GM12891 (cell line): ENCODE measurements around the gene RAB1B.
A peak's percentile ranks its signal among the peaks of the same experiment; 100 is the strongest.

ENCODE experiments used
- DNase-seq: peaks from one replicate; pipeline ENCODE4 v3.0.0; 2011; ENCODE audit warnings: low spot score; ENCODE audit not compliant: insufficient read length
- FAIRE-seq: peaks from 2 replicates; lab custom pipeline; 2011; peaks lifted over from hg19 to GRCh38; lab: Jason Lieb, UNC
- PAX5 ChIP-seq: IDR thresholded peaks from 2 replicates; pipeline ENCODE4 v1.6.1; 2011; ENCODE audit warnings: low read length, moderate library complexity, mild to moderate bottlenecking; ENCODE audit not compliant: insufficient read depth, severe bottlenecking
- POLR2A ChIP-seq: IDR thresholded peaks from 2 replicates; pipeline ENCODE4 v1.6.1; 2011; ENCODE audit warnings: low read depth, low read length, control low read depth
- POLR2AphosphoS5 ChIP-seq: IDR thresholded peaks from 2 replicates; pipeline ENCODE4 v1.6.1; 2011; ENCODE audit warnings: low read depth, low read length, control low read depth
- POU2F2 ChIP-seq: IDR thresholded peaks from 2 replicates; pipeline ENCODE4 v1.6.1; 2011; ENCODE audit warnings: low read depth, mild to moderate bottlenecking, control low read depth, low read length, moderate library complexity
- SPI1 ChIP-seq: IDR thresholded peaks from 2 replicates; pipeline ENCODE4 v1.6.1; 2011; ENCODE audit warnings: low read depth, low read length, control low read depth
- TAF1 ChIP-seq: IDR thresholded peaks from 2 replicates; pipeline ENCODE4 v1.6.1; 2011; ENCODE audit warnings: low read depth, low read length, control low read depth

Gene RAB1B

GRCh38 chr11:66265531-66266377, 2.7 kb upstream of the RAB1B start:
- DNase-seq = no peak
- no peak for TF ChIP-seq PAX5
- no peak for TF ChIP-seq SPI1
- TF ChIP-seq POU2F2 = no peak
- no peak for TF ChIP-seq POLR2AphosphoS5
- TF ChIP-seq POLR2A = no peak
- TF ChIP-seq TAF1 = no peak
- FAIRE-seq = no peak

DNA sequence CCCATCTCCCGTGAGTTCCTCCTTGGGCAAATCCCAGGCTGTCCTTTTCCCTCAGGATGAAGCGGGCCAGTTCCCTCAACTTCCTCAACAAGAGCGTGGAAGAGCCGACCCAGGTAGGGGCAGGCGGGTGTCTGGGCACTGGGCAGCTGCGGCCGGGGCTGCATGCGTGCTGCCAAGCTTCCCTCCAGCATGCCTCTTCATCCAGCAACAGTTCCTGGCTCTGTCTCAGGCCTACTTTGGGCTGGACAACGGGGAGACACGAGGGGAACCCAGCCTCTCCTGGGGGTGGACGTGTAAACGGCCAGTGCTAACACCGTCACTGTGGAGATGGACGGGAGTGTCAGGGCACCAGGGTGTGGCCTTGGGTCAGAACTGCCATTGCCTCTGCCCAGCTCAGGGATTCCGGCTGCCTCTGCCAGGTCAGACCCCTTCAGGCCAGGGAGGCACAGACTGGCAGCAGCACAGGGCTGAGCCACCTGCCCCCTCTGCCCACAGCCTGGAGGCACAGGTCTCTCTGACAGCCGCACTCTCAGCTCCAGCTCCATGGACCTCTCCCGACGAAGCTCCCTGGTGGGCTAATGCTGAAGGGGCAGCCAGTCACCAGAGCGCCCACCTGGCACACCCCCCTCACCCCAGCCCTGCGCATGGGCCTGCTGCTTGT, 1.9 kb upstream of the RAB1B start:
- DNase-seq (no peak), FAIRE-seq (no peak)
- TF ChIP-seq POU2F2 (no peak), POLR2A (no peak), SPI1 (no peak), PAX5 (no peak), TAF1 (no peak), POLR2AphosphoS5 (no peak)

DNA sequence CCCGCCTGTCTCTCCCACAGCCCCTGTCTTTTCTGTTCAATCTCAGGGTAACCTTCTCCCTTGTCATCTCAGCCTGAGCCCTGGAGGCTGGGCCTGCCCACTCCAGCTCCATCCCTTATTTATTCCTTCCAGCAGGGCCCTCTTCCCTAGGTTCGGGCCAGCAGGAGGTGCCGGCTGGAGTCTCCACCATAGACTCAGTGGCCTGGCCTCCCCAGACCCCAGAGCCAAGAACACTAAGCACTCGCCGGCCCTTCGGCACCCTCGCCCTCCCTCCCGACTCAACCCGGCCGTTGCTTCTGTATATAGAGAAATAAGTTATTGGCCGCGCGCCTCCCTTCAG, 1.4 kb upstream of the RAB1B start:
- no peak for DNase-seq
- FAIRE-seq = no peak
- TF ChIP-seq POLR2A = no peak
- no peak for TF ChIP-seq POLR2AphosphoS5

- FAIRE-seq (peak; percentile 83), DNase-seq (peak; percentile 91)
- TF ChIP-seq POLR2A (peak; percentile 3; the same call in 1 of the 2 replicates), POLR2AphosphoS5 (no peak), POU2F2 (no peak), SPI1 (no peak)
Observed at GRCh38 chr11:66267379-66268243, 828 bp upstream of the RAB1B start.

GRCh38 chr11:66268952-66269905, 790 bp downstream of the RAB1B start:
- DNase-seq = no peak
- TF ChIP-seq POLR2A (no peak), TAF1 (no peak), POU2F2 (no peak), SPI1 (no peak; the same call in none of the 2 replicates), POLR2AphosphoS5 (no peak), PAX5 (no peak)
- peak; percentile 79 for FAIRE-seq

- TF ChIP-seq TAF1 (no peak), PAX5 (no peak), POLR2AphosphoS5 (no peak), POLR2A (no peak), POU2F2 (no peak)
- FAIRE-seq = no peak
- DNase-seq = no peak
Observed at GRCh38 chr11:66271816-66272215, 3.4 kb downstream of the RAB1B start.

GRCh38 chr11:66272596-66272995, 4.2 kb downstream of the RAB1B start:
- DNase-seq (no peak), FAIRE-seq (no peak)
- TF ChIP-seq SPI1 = no peak
- TF ChIP-seq PAX5 = no peak
- TF ChIP-seq POU2F2 = no peak
- TF ChIP-seq TAF1 = no peak
- TF ChIP-seq POLR2A = no peak
- TF ChIP-seq POLR2AphosphoS5 = no peak

GRCh38 chr11:66274219-66274618, 5.8 kb downstream of the RAB1B start:
- no peak for TF ChIP-seq TAF1
- no peak for TF ChIP-seq PAX5
- no peak for FAIRE-seq
- DNase-seq = no peak
